RWPE2 (cell line): ENCODE results near the gene LRRK1.

ENCODE experiments used
- ATAC-seq: fragments of 200-7000 bp; cut with Tn5 transposase; 3 replicates; pipeline ENCODE4 v1.9.1; 2021; ENCODE audit warnings: low read depth
- DNase-seq: peaks from one replicate; pipeline ENCODE4 v3.0.0-alpha.2; 2020; ENCODE audit warnings: low spot score
- H3K27ac ChIP-seq: fragments of 450-650 bp; 2 replicates; pipeline ENCODE4 v1.5.1; 2017; ENCODE audit warnings: mild to moderate bottlenecking; ENCODE audit not compliant: poor library complexity, severe bottlenecking
- H3K27me3 ChIP-seq: fragments of 250-450 bp; sonication (Bioruptor Pico); 2 replicates; pipeline ENCODE4 v1.5.1; 2021; ENCODE audit warnings: mild to moderate bottlenecking, moderate library complexity; ENCODE audit not compliant: insufficient read depth, poor library complexity, severe bottlenecking
- H3K36me3 ChIP-seq: fragments of 250-450 bp; sonication (Bioruptor Pico); 2 replicates; pipeline ENCODE4 v1.5.1; 2020; ENCODE audit warnings: low read depth, mild to moderate bottlenecking, moderate library complexity
- H3K4me1 ChIP-seq: fragments of 250-450 bp; sonication (Bioruptor Pico); 2 replicates; pipeline ENCODE4 v1.5.1; 2021; ENCODE audit warnings: mild to moderate bottlenecking, moderate library complexity; ENCODE audit not compliant: insufficient read depth, poor library complexity, severe bottlenecking
- H3K4me3 ChIP-seq: fragments of 250-450 bp; sonication (Bioruptor Pico); 2 replicates; pipeline ENCODE4 v1.5.1; 2021; ENCODE audit warnings: mild to moderate bottlenecking, moderate library complexity; ENCODE audit not compliant: severe bottlenecking
- H3K9me3 ChIP-seq: fragments of 250-450 bp; sonication (Bioruptor Pico); 2 replicates; pipeline ENCODE4 v1.5.1; 2021; ENCODE audit warnings: mild to moderate bottlenecking, moderate library complexity; ENCODE audit not compliant: severe bottlenecking
- CTCF ChIP-seq: fragments of 450-650 bp; IDR thresholded peaks from one replicate; pipeline ENCODE4 v1.5.1; 2017; ENCODE audit warnings: mild to moderate bottlenecking, moderate library complexity; ENCODE audit not compliant: poor library complexity, severe bottlenecking

LRRK1 gene

GRCh38 chr15:101119181-101119580, 200.0 kb downstream of the LRRK1 start:
- Histone ChIP-seq H3K36me3 (no peaks in the 10 kb centered on the region), H3K9me3 (no peaks in the 10 kb centered on the region), H3K27ac (no peak overlapping the region), H3K4me3 (no peak overlapping the region), H3K27me3 (no peaks in the 10 kb centered on the region), H3K4me1 (no peaks in the 10 kb centered on the region)
- DNase-seq = peak; percentile 38
- ATAC-seq = no peak
- no peak for TF ChIP-seq CTCF
